ENCODE results near the gene HEMK1. TPM values are rescaled to one million over a fixed set of nuclear protein-coding genes. Genes with fewer than 3 reads are reported as not detected.
A peak's percentile ranks its signal among the peaks of the same experiment; 100 is the strongest.

Gene HEMK1
- 10 to 100 TPM; 49.6 to 50.1 TPM for total RNA-seq

GRCh38 chr3:50568947-50569749 lies at the start of gene HEMK1:
Gene HEMK1, plus strand, starts transcription at chr3:50569522. Its CDS starts 1,583 bp downstream, at chr3:50571105.
- peak; percentile 95 for DNase-seq
- ChIA-PET CTCF (interaction anchor here (0.5 to 18.5 kb wide), 8 partner anchors 18 to 1015 kb away, joined by 3 to 854 read pairs (median 4); partner anchors contain the start of genes CISH, MAPKAPK3 and ZMYND10), POLR2A (interaction anchor here (0.7 to 37.3 kb wide), 27 partner anchors 8 to 1103 kb away, joined by 3 to 4963 read pairs (median 4); partner anchors contain the start of genes CISH, CYB561D2, DCAF1 and MANF)
- Mint-ChIP-seq H3K27me3 (no peaks in the 10 kb centered on the region), H3K27ac (peak within 1 kb of the TSS; percentile 97), H3K4me1 (peaks cover 68% of the 10 kb centered on the region), H3K4me3 (peak within 1 kb of the TSS; percentile 98), H3K36me3 (ENCODE audit: low read depth) (peaks cover 24% of the 10 kb centered on the region), H3K9me3 (no peaks in the 10 kb centered on the region)

GRCh38 chr3:50520849-50521248 lies 48.5 kb upstream of the HEMK1 start:
- Mint-ChIP-seq H3K27me3 (peaks cover 11% of the 10 kb centered on the region), H3K36me3 (ENCODE audit: low read depth) (no peaks in the 10 kb centered on the region), H3K27ac (no peak overlapping the region), H3K9me3 (no peaks in the 10 kb centered on the region), H3K4me1 (peaks cover 11% of the 10 kb centered on the region), H3K4me3 (no peak overlapping the region)
- DNase-seq = no peak
- ChIA-PET POLR2A (no interaction called here), CTCF (no interaction called here)

GRCh38 chr3:50521572-50521971 lies 47.8 kb upstream of the HEMK1 start:
- ChIA-PET POLR2A (no interaction called here), CTCF (interaction anchor here (0.7 to 1.3 kb wide), 3 partner anchors 22 to 92 kb away, joined by 3 to 6 read pairs (median 4); no protein-coding TSS in a partner anchor)
- H3K4me3 Mint-ChIP-seq = no peak overlapping the region
- H3K4me1 Mint-ChIP-seq = peaks cover 16% of the 10 kb centered on the region
- no peaks in the 10 kb centered on the region for H3K36me3 Mint-ChIP-seq (ENCODE audit: low read depth)
- no peaks in the 10 kb centered on the region for H3K9me3 Mint-ChIP-seq
- no peak overlapping the region for H3K27ac Mint-ChIP-seq
- H3K27me3 Mint-ChIP-seq = peaks cover 8% of the 10 kb centered on the region
- DNase-seq = no peak

- DNase-seq = no peak
- Mint-ChIP-seq H3K9me3 (no peaks in the 10 kb centered on the region), H3K4me1 (peaks cover 16% of the 10 kb centered on the region), H3K27me3 (peaks cover 7% of the 10 kb centered on the region), H3K27ac (no peak overlapping the region), H3K36me3 (ENCODE audit: low read depth) (no peaks in the 10 kb centered on the region), H3K4me3 (no peak overlapping the region)
- POLR2A ChIA-PET = interaction anchor here (1.0 to 1.8 kb wide), 3 partner anchors 10 to 90 kb away, joined by 3 to 4 read pairs (median 4); no protein-coding TSS in a partner anchor
- CTCF ChIA-PET = interaction anchor here (0.9 to 2.1 kb wide), 3 partner anchors 19 to 93 kb away, joined by 3 to 7 read pairs (median 5); partner anchors contain the start of gene MAPKAPK3
Measured at GRCh38 chr3:50523279-50523811, 46.0 kb upstream of the HEMK1 start.

GRCh38 chr3:50524746-50525145 lies 44.6 kb upstream of the HEMK1 start:
- H3K27me3 Mint-ChIP-seq = peaks cover 11% of the 10 kb centered on the region
- no peak overlapping the region for H3K27ac Mint-ChIP-seq
- H3K4me3 Mint-ChIP-seq = no peak overlapping the region
- no peaks in the 10 kb centered on the region for H3K9me3 Mint-ChIP-seq
- H3K36me3 Mint-ChIP-seq (ENCODE audit: low read depth) = no peaks in the 10 kb centered on the region
- H3K4me1 Mint-ChIP-seq = peaks cover 8% of the 10 kb centered on the region
- CTCF ChIA-PET = interaction anchor here (1.5 kb wide), 1 partner anchor 17 kb away, joined by 3 read pairs; no protein-coding TSS in a partner anchor
- no peak for DNase-seq
- POLR2A ChIA-PET = interaction anchor here (0.6 to 1.0 kb wide), 2 partner anchors 12 to 22 kb away, joined by 3 read pairs; no protein-coding TSS in a partner anchor

- H3K4me1 Mint-ChIP-seq = peaks cover 7% of the 10 kb centered on the region
- no peak overlapping the region for H3K27ac Mint-ChIP-seq
- no peaks in the 10 kb centered on the region for H3K36me3 Mint-ChIP-seq (ENCODE audit: low read depth)
- CTCF ChIA-PET = interaction anchor here (1.5 kb wide), 1 partner anchor 17 kb away, joined by 3 read pairs; no protein-coding TSS in a partner anchor
- no peak for DNase-seq
- POLR2A ChIA-PET = interaction anchor here (0.6 kb wide), 1 partner anchor 22 kb away, joined by 3 read pairs; no protein-coding TSS in a partner anchor
- H3K4me3 Mint-ChIP-seq = no peak overlapping the region
- no peaks in the 10 kb centered on the region for H3K9me3 Mint-ChIP-seq
- peaks cover 14% of the 10 kb centered on the region for H3K27me3 Mint-ChIP-seq
Measured at GRCh38 chr3:50525191-50525910, 44.0 kb upstream of the HEMK1 start.

- CTCF ChIA-PET = no interaction called here
Measured at GRCh38 chr3:50525987-50526386, 43.3 kb upstream of the HEMK1 start.

GRCh38 chr3:50530001-50530970 lies 39.0 kb upstream of the HEMK1 start:
- ChIA-PET POLR2A (no interaction called here), CTCF (no interaction called here)
- no peak for DNase-seq
- Mint-ChIP-seq H3K27ac (no peak overlapping the region), H3K27me3 (peaks cover 40% of the 10 kb centered on the region), H3K9me3 (no peaks in the 10 kb centered on the region), H3K36me3 (ENCODE audit: low read depth) (no peaks in the 10 kb centered on the region), H3K4me3 (no peak overlapping the region), H3K4me1 (peaks cover 7% of the 10 kb centered on the region)

More at GRCh38 chr3:50525987-50526386, 43.3 kb upstream of the HEMK1 start:
- Mint-ChIP-seq H3K27ac (no peak overlapping the region), H3K4me3 (no peak overlapping the region), H3K27me3 (peaks cover 17% of the 10 kb centered on the region), H3K36me3 (ENCODE audit: low read depth) (no peaks in the 10 kb centered on the region), H3K9me3 (no peaks in the 10 kb centered on the region), H3K4me1 (peaks cover 7% of the 10 kb centered on the region)
- POLR2A ChIA-PET = no interaction called here
- peak; percentile 81 for DNase-seq

- no peaks in the 10 kb centered on the region for H3K36me3 Mint-ChIP-seq (ENCODE audit: low read depth)
- POLR2A ChIA-PET = no interaction called here
- H3K27me3 Mint-ChIP-seq = peaks cover 40% of the 10 kb centered on the region
- H3K27ac Mint-ChIP-seq = no peak overlapping the region
- no peaks in the 10 kb centered on the region for H3K9me3 Mint-ChIP-seq
- DNase-seq = no peak
- H3K4me3 Mint-ChIP-seq = no peak overlapping the region
- peaks cover 1% of the 10 kb centered on the region for H3K4me1 Mint-ChIP-seq
- CTCF ChIA-PET = interaction anchor here (0.5 kb wide), 1 partner anchor 232 kb away, joined by 3 read pairs; no protein-coding TSS in a partner anchor
Measured at GRCh38 chr3:50531201-50531600, 38.1 kb upstream of the HEMK1 start.

- Mint-ChIP-seq H3K4me1 (no peaks in the 10 kb centered on the region), H3K27ac (no peak overlapping the region), H3K9me3 (no peaks in the 10 kb centered on the region), H3K36me3 (ENCODE audit: low read depth) (no peaks in the 10 kb centered on the region), H3K4me3 (no peak overlapping the region), H3K27me3 (peaks cover 47% of the 10 kb centered on the region)
- no peak for DNase-seq
- POLR2A ChIA-PET = no interaction called here
- CTCF ChIA-PET = interaction anchor here (0.5 kb wide), 1 partner anchor 233 kb away, joined by 3 read pairs; no protein-coding TSS in a partner anchor
Measured at GRCh38 chr3:50532062-50532705, 37.1 kb upstream of the HEMK1 start.

GRCh38 chr3:50533316-50533715 lies 36.0 kb upstream of the HEMK1 start:
- no peak overlapping the region for H3K4me3 Mint-ChIP-seq
- no peaks in the 10 kb centered on the region for H3K4me1 Mint-ChIP-seq
- H3K9me3 Mint-ChIP-seq = no peaks in the 10 kb centered on the region
- DNase-seq = no peak
- peaks cover 53% of the 10 kb centered on the region for H3K27me3 Mint-ChIP-seq
- no peak overlapping the region for H3K27ac Mint-ChIP-seq
- ChIA-PET POLR2A (no interaction called here), CTCF (no interaction called here)
- no peaks in the 10 kb centered on the region for H3K36me3 Mint-ChIP-seq (ENCODE audit: low read depth)
